Keratinocyte (primary cell): ENCODE data around the gene ANKMY1.

Experiments
- CTCF ChIP-seq, 3 experiments: IDR thresholded peaks in 1 of 3; conservative IDR thresholded peaks in 1 of 3; optimal IDR thresholded peaks in 1 of 3; 2 replicates in 2 of 3; 3 replicates in 1 of 3; pipeline versions ENCODE3 to v1.5.1; 2011; ENCODE audit warnings: low read length in 3 of 3, mild to moderate bottlenecking in 3 of 3, moderate library complexity in 2 of 3, control low read depth in 1 of 3, inconsistent platforms in 1 of 3; ENCODE audit not compliant: insufficient read depth in 2 of 3; ENCODE audit errors: extremely low read depth in 1 of 3
- EZH2 ChIP-seq: IDR thresholded peaks from one replicate; pipeline ENCODE4 v1.6.1; 2012; ENCODE audit warnings: inconsistent platforms, mild to moderate bottlenecking, low read length, moderate library complexity

- no peak for TF ChIP-seq CTCF (optimal IDR thresholded peaks at IDR 0.05 in 1 of 3, IDR thresholded peaks at IDR 0.05 in 1 of 3, conservative IDR thresholded peaks at IDR 0.05 in 1 of 3; ENCODE audit: extremely low read depth in 1 of 3, insufficient read depth in 2 of 3, low read length in 3 of 3)
- TF ChIP-seq EZH2, result no peak
Measured at GRCh38 chr2:240524963-240525718, 32.6 kb downstream of the ANKMY1 start.
